K562 (cell line): Measurements from ENCODE around the gene STX3. TPM values are rescaled to one million over a fixed set of nuclear protein-coding genes. Genes with fewer than 3 reads are reported as not detected.

ENCODE experiments used
- ATF2 ChIP-seq: sonication (generic); formaldehyde crosslinking; IDR thresholded peaks from 2 replicates; pipeline ENCODE4 v1.8.1; 2022; ENCODE audit warnings: missing genetic modification reagents
- CBX5 ChIP-seq: IDR thresholded peaks from 2 replicates; pipeline ENCODE4 v1.6.1; 2014; ENCODE audit warnings: low read depth, borderline replicate concordance
- DDX20 ChIP-seq: fragments of 450-650 bp; IDR thresholded peaks from 2 replicates; pipeline ENCODE4 v1.6.1; 2016; ENCODE audit warnings: missing genetic modification characterization, low read depth, mild to moderate bottlenecking, missing compliant biosample characterization, moderate library complexity
- DIDO1 ChIP-seq: fragments of 450-650 bp; IDR thresholded peaks from 2 replicates; pipeline ENCODE4 v1.6.1; 2016; ENCODE audit warnings: low read depth, missing biosample characterization, missing genetic modification characterization
- E4F1 ChIP-seq: fragments of 250-450 bp; sonication (Bioruptor Pico); IDR thresholded peaks from 2 replicates; pipeline ENCODE4 v1.5.0; 2021; ENCODE audit warnings: mild to moderate bottlenecking, borderline replicate concordance
- ESRRB ChIP-seq: fragments of 250-450 bp; sonication (Bioruptor Pico); IDR thresholded peaks from 2 replicates; pipeline ENCODE4 v1.5.0; 2020; ENCODE audit warnings: mild to moderate bottlenecking, moderate library complexity, borderline replicate concordance
- ETV5 ChIP-seq: sonication (generic); formaldehyde crosslinking; IDR thresholded peaks from 2 replicates; pipeline ENCODE4 v1.4.0; 2020; ENCODE audit warnings: low read depth, mild to moderate bottlenecking, missing genetic modification reagents
- HBP1 ChIP-seq: fragments of 450-650 bp; formaldehyde crosslinking; IDR thresholded peaks from 2 replicates; pipeline ENCODE4 v1.4.0; 2022; ENCODE audit warnings: missing genetic modification characterization
- IRF9 ChIP-seq: fragments of 450-650 bp; IDR thresholded peaks from 2 replicates; pipeline ENCODE4 v1.6.1; 2016; ENCODE audit warnings: missing biosample characterization, missing genetic modification characterization
- LEF1 ChIP-seq: fragments of 450-650 bp; IDR thresholded peaks from 2 replicates; pipeline ENCODE4 v1.6.1; 2016; ENCODE audit warnings: mild to moderate bottlenecking
- MAFF ChIP-seq: IDR thresholded peaks from 2 replicates; pipeline ENCODE4 v1.6.1; 2012; ENCODE audit warnings: low read length, improper control_type of control experiment
- NCOA1 ChIP-seq: fragments of 450-650 bp; IDR thresholded peaks from 2 replicates; pipeline ENCODE4 v1.6.1; 2016; ENCODE audit warnings: low read depth
- NEUROD1 ChIP-seq: fragments of 150-350 bp; IDR thresholded peaks from 2 replicates; pipeline ENCODE4 v1.6.1; 2014; ENCODE audit warnings: borderline replicate concordance, low read length, low read depth; ENCODE audit not compliant: partially characterized antibody
- SFPQ ChIP-seq: fragments of 200-400 bp; formaldehyde crosslinking; IDR thresholded peaks from 2 replicates; pipeline ENCODE4 v1.6.1; 2017; ENCODE audit warnings: mild to moderate bottlenecking, low read depth, low read length, moderate library complexity
- SMARCA5 ChIP-seq: fragments of 450-650 bp; IDR thresholded peaks from 2 replicates; pipeline ENCODE4 v1.6.1; 2016
- TAF7 ChIP-seq: fragments of 450-650 bp; IDR thresholded peaks from 2 replicates; pipeline ENCODE4 v1.6.1; 2016; ENCODE audit warnings: missing genetic modification characterization, missing compliant biosample characterization
- THRAP3 ChIP-seq: fragments of 450-650 bp; IDR thresholded peaks from 2 replicates; pipeline ENCODE4 v1.6.1; 2016; ENCODE audit warnings: mild to moderate bottlenecking, inconsistent platforms, borderline replicate concordance
- ZNF212 ChIP-seq: fragments of 450-650 bp; formaldehyde crosslinking; IDR thresholded peaks from 2 replicates; pipeline ENCODE4 v1.4.0; 2020; ENCODE audit warnings: mild to moderate bottlenecking
- ZNF217 ChIP-seq: sonication (generic); formaldehyde crosslinking; IDR thresholded peaks from 2 replicates; pipeline ENCODE4 v1.8.0; 2022; ENCODE audit warnings: mild to moderate bottlenecking, missing genetic modification reagents
- ZNF347 ChIP-seq: fragments of 450-650 bp; formaldehyde crosslinking; IDR thresholded peaks from 2 replicates; pipeline ENCODE4 v1.4.0; 2020; ENCODE audit warnings: low read depth, mild to moderate bottlenecking, moderate library complexity
- ZNF583 ChIP-seq: fragments of 250-450 bp; sonication (Bioruptor Pico); IDR thresholded peaks from 2 replicates; pipeline ENCODE4 v1.4.0; 2020
- polyA plus RNA-seq, 8 experiments: library from polyadenylated mRNA; depleted of rRNA in 4 of 8; stranded (reverse) in 5 of 8; unstranded in 3 of 8; fragments of >200 nt; fragmentation: Nextera tagmentation in 2 of 8; fragmentation: Illumina TruSeq in 1 of 8; extraction: Ambion mirVana in 2 of 8; extraction: Trizol in 1 of 8; gene quantifications; 2 replicates each; pipeline versions ENCODE4 v1.2.1 to v1.2.3, GENCODE V29; 2011 to 2014; ENCODE audit warnings: inconsistent platforms in 1 of 8, missing spikeins in 1 of 8
- total RNA-seq, 7 experiments: library from RNA; depleted of rRNA in 6 of 7; stranded (reverse); fragments of >200 nt in 6 of 7; fragmentation: Illumina TruSeq in 2 of 7; extraction: Trizol in 2 of 7; gene quantifications; 2 replicates each; pipeline versions ENCODE4 v1.2.1 to v1.2.3, GENCODE V29; 2011 to 2021; ENCODE audit warnings: low replicate concordance in 1 of 7

Gene STX3
- total and polyA plus RNA-seq, 9 of the 15 experiments (the other 6 are each of a cell fraction or from before 2014, with no cell fraction given): 12.0 to 91.6 (median 48.7) TPM

- TF ChIP-seq SFPQ (no peak), THRAP3 (no peak), DDX20 (tag) (no peak), HBP1 (CRISPR knock-in tag) (no peak), ZNF212 (CRISPR knock-in tag) (no peak), ZNF583 (peak; percentile 88), IRF9 (tag) (no peak), MAFF (no peak; the same call in 1 of the 2 replicates), ZNF217 (CRISPR knock-in tag) (no peak), NEUROD1 (peak; percentile 71), SMARCA5 (no peak), DIDO1 (tag) (no peak), ETV5 (CRISPR knock-in tag) (peak; percentile 90), NCOA1 (peak; percentile 90), E4F1 (no peak), ATF2 (CRISPR knock-in tag) (no peak), CBX5 (no peak), LEF1 (peak; percentile 84), ESRRB (CRISPR knock-in tag) (no peak), ZNF347 (no peak), TAF7 (tag) (no peak)
Measured at GRCh38 chr11:59706518-59707285, 48.5 kb upstream of the STX3 start (continued).
